ENCODE data around the gene BLTP2. TPM values are rescaled to one million over a fixed set of nuclear protein-coding genes. Genes with fewer than 3 reads are reported as not detected.

The BLTP2 gene
- polyA plus RNA-seq, 3 donors, result 46.8 to 69.2 (median 53.2) TPM

DNA sequence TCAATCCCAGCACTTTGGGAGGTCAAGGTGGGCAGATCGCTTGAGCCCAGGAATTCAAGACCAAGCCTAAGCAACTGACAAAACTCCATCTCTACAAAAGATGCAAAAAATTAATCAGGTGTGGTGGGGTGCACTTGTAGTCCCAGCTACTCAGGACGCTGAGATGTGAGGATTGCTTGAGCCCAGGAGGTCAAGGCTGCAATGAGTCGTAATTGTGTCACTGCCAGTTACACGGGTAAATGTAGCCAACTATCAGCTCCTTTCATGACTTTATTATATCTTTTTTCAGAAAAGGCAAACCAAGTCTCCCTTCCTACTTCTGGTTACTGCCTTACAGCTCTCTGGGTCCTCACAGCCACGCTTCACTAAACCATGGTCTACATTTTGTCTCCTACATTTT, 12.8 kb upstream of the BLTP2 start:
- Histone ChIP-seq H4K20me1 (ENCODE audit: insufficient read depth, low read length) (peaks cover 36% of the 10 kb centered on the region), H3K4me2 (replicated peaks; ENCODE audit: extremely low read depth, low read length, poor library complexity, severe bottlenecking) (no peak overlapping the region), H3K27ac (ENCODE audit: low read depth in 1 of 2, low read length in 2 of 2) (no peak overlapping the region), H3K9ac (ENCODE audit: insufficient read depth, low read length, poor library complexity, severe bottlenecking) (no peak overlapping the region), H3K4me1 (ENCODE audit: control insufficient read depth in 1 of 2, insufficient read depth in 2 of 2, low read length in 2 of 2) (peaks cover 11 to 16% of the 10 kb centered on the region in 2 donors), H3K79me2 (ENCODE audit: insufficient read depth, low read length) (peaks cover 90% of the 10 kb centered on the region), H3K9me3 (replicated peaks in 1 of 2; ENCODE audit: control insufficient read depth in 1 of 2, insufficient read depth in 1 of 2, low read length in 2 of 2) (no peaks in the 10 kb centered on the region), H2AFZ (ENCODE audit: insufficient read depth, low read depth, low read length, poor library complexity, severe bottlenecking) (no peak overlapping the region), H3K36me3 (replicated peaks in 1 of 2; ENCODE audit: control insufficient read depth in 1 of 2, insufficient read depth in 2 of 2, low read length in 2 of 2) (peaks cover 31 to 58% of the 10 kb centered on the region in 2 donors), H3K27me3 (ENCODE audit: control insufficient read depth in 2 of 2, insufficient read depth in 2 of 2, low read length in 2 of 2) (no peaks in the 10 kb centered on the region), H3K4me3 (replicated peaks in 1 of 3; ENCODE audit: low read depth in 2 of 3, low read length in 3 of 3) (no peak overlapping the region)
- intact Hi-C loops (cut with micrococcal nuclease), result no loop called here
- TF ChIP-seq, protein P1, sequence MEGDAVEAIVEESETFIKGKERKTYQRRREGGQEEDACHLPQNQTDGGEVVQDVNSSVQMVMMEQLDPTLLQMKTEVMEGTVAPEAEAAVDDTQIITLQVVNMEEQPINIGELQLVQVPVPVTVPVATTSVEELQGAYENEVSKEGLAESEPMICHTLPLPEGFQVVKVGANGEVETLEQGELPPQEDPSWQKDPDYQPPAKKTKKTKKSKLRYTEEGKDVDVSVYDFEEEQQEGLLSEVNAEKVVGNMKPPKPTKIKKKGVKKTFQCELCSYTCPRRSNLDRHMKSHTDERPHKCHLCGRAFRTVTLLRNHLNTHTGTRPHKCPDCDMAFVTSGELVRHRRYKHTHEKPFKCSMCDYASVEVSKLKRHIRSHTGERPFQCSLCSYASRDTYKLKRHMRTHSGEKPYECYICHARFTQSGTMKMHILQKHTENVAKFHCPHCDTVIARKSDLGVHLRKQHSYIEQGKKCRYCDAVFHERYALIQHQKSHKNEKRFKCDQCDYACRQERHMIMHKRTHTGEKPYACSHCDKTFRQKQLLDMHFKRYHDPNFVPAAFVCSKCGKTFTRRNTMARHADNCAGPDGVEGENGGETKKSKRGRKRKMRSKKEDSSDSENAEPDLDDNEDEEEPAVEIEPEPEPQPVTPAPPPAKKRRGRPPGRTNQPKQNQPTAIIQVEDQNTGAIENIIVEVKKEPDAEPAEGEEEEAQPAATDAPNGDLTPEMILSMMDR (IDR thresholded peaks at IDR 0.05), result no peak
- Mint-ChIP-seq H3K4me3 (no peak overlapping the region), H3K9me3 (peaks cover 0 to 7% (median 2%) of the 10 kb centered on the region in 7 donors), H3K27me3 (ENCODE audit: low read depth in 3 of 3) (peaks cover 0 to 2% (median 0%) of the 10 kb centered on the region in 3 donors), H3K4me1 (peaks cover 15% of the 10 kb centered on the region), H3K36me3 (peaks cover 52 to 63% of the 10 kb centered on the region in 2 donors), H3K27ac (peak overlapping the region in 1 of 7 donors; percentile 26)
- WGBS (ENCODE audit: insufficient coverage), result no CpG with 5 or more reads among the region's 5 CpGs
- no peak for DNase-seq

DNA sequence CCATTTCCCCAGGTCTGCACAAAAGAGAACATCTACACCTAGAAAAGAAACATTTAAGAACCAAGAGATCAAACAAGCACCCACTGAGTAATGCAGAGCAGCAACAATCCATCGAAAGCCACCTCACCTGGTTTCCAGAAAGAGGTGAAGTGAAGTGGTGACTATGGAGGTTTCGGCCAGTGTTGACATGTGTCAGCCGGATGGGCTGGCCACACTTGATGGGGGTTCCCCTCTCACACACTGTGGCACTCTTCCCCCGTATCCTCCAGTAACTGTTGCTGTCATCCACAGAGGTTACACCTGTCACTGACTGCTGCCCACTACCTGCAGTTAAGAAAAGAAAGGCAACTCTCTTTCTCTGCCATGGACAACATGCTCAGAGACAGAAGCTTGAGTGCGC, 10.2 kb upstream of the BLTP2 start:
- Histone ChIP-seq H3K27me3 (ENCODE audit: control insufficient read depth in 2 of 2, insufficient read depth in 2 of 2, low read length in 2 of 2) (no peaks in the 10 kb centered on the region), H3K4me2 (replicated peaks; ENCODE audit: extremely low read depth, low read length, poor library complexity, severe bottlenecking) (no peak overlapping the region), H3K36me3 (replicated peaks in 1 of 2; ENCODE audit: control insufficient read depth in 1 of 2, insufficient read depth in 2 of 2, low read length in 2 of 2) (peaks cover 52 to 84% of the 10 kb centered on the region in 2 donors), H3K79me2 (ENCODE audit: insufficient read depth, low read length) (peaks cover 83% of the 10 kb centered on the region), H3K4me1 (ENCODE audit: control insufficient read depth in 1 of 2, insufficient read depth in 2 of 2, low read length in 2 of 2) (no peaks in the 10 kb centered on the region), H4K20me1 (ENCODE audit: insufficient read depth, low read length) (peaks cover 47% of the 10 kb centered on the region), H2AFZ (ENCODE audit: insufficient read depth, low read depth, low read length, poor library complexity, severe bottlenecking) (no peak overlapping the region), H3K9ac (ENCODE audit: insufficient read depth, low read length, poor library complexity, severe bottlenecking) (no peak overlapping the region), H3K9me3 (replicated peaks in 1 of 2; ENCODE audit: control insufficient read depth in 1 of 2, insufficient read depth in 1 of 2, low read length in 2 of 2) (no peaks in the 10 kb centered on the region), H3K4me3 (replicated peaks in 1 of 3; ENCODE audit: low read depth in 2 of 3, low read length in 3 of 3) (no peak overlapping the region), H3K27ac (ENCODE audit: low read depth in 1 of 2, low read length in 2 of 2) (peak overlapping the region in 1 of 2 donors; percentile 20)
- no peaks in the 10 kb centered on the region for H3K27me3 Mint-ChIP-seq (ENCODE audit: low read depth in 3 of 3)
- no peak for DNase-seq
- H3K4me1 Mint-ChIP-seq, result peaks cover 2% of the 10 kb centered on the region
- peaks cover 62 to 77% of the 10 kb centered on the region in 2 donors for H3K36me3 Mint-ChIP-seq
- TF ChIP-seq, protein P1 (IDR thresholded peaks at IDR 0.05), result no peak
- intact Hi-C loops (cut with micrococcal nuclease), result no loop called here
- no CpG with 5 or more reads among the region's 5 CpGs for WGBS (ENCODE audit: insufficient coverage)
- H3K9me3 Mint-ChIP-seq, result peaks cover 0 to 7% (median 0%) of the 10 kb centered on the region in 7 donors
- H3K27ac Mint-ChIP-seq, result peak overlapping the region in 1 of 7 donors; percentile 3
- H3K4me3 Mint-ChIP-seq, result no peak overlapping the region
